B cell (primary cell): Measurements from ENCODE around the gene ZP4.

Experiments
- CTCF ChIP-seq: fragments of 200-600 bp; IDR thresholded peaks from one replicate; pipeline ENCODE4 v1.8.0; 2022; ENCODE audit warnings: antibody characterized with exemption, mild to moderate bottlenecking
- EZH2 ChIP-seq: IDR thresholded peaks from 2 replicates; pipeline ENCODE4 v1.6.1; 2012; ENCODE audit warnings: borderline replicate concordance, low read depth, mild to moderate bottlenecking, moderate library complexity, low read length; ENCODE audit not compliant: insufficient read depth, poor library complexity, severe bottlenecking

GRCh38 chr1:237890416-237890815 is 306 bp downstream of the ZP4 start:
- TF ChIP-seq CTCF: no peak
- no peak for TF ChIP-seq EZH2
